ENCODE results near the gene PTBP3.
"Not testable (repeated sequence)": the region's sequence is repeated elsewhere in the genome, so short reads cannot be mapped to it uniquely, and the experiment has no call there.

Gene PTBP3

DNA sequence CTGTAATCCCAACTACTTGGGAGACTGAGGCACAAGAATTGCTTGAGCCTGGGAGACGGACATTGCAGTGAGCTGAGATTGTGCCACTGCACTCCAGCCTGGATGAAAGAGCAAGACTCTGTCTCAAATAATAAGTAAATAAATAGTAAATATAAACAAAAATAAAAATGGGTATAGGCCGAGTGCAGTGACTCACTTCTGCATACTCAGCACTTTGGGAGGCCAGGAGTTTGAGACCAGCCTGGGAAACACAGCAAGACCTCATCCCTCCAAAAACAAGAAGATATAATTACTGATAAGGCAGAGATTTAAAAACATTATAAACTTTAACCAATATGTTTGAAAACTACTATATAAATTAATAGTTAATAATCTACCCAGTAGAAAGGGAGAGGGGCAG lies 120.5 kb downstream of the PTBP3 start:
- TF ChIP-seq POLR2AphosphoS5 (IDR thresholded peaks at IDR 0.05; ENCODE audit: low read depth, low read length): no peak
- no peak for TF ChIP-seq POU2F2 (IDR thresholded peaks at IDR 0.05; ENCODE audit: low read depth, low read length)
- TF ChIP-seq TAF1 (IDR thresholded peaks at IDR 0.05; ENCODE audit: low read depth, low read length): no peak
- TF ChIP-seq SPI1 (IDR thresholded peaks at IDR 0.05; ENCODE audit: low read depth, low read length): no peak
- TF ChIP-seq PAX5 (IDR thresholded peaks at IDR 0.05; ENCODE audit: insufficient read depth, low read length, severe bottlenecking): no peak
- no peak for TF ChIP-seq POLR2A (IDR thresholded peaks at IDR 0.05; ENCODE audit: low read depth, low read length)
- FAIRE-seq: no peak
- no peak for DNase-seq (ENCODE audit: insufficient read length, low spot score)

DNA sequence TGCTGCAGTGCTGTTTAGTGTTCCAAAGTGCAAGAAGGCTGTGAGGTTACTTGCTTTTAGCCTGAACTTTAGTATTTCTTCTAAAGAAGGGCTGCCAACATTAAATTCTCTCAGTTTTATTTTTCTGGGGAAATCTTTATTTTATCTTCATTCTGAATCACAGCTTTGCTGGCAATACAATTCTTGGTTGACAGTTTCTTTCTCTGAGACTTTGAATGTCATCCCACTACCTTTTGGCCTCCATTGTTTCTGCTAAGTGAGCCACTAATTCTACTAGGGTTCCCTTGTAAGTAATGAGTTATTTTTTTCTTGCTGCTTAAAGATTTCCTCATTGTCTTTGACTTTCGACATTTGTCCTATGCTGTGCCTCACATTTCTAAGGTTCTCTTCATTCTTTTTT lies 126.0 kb downstream of the PTBP3 start:
- no peak for DNase-seq (ENCODE audit: insufficient read length, low spot score)
- no peak for TF ChIP-seq POU2F2 (IDR thresholded peaks at IDR 0.05; ENCODE audit: low read depth, low read length)
- no peak for TF ChIP-seq TAF1 (IDR thresholded peaks at IDR 0.05; ENCODE audit: low read depth, low read length)
- no peak for TF ChIP-seq SPI1 (IDR thresholded peaks at IDR 0.05; ENCODE audit: low read depth, low read length)
- TF ChIP-seq PAX5 (IDR thresholded peaks at IDR 0.05; ENCODE audit: insufficient read depth, low read length, severe bottlenecking): no peak
- no peak for TF ChIP-seq POLR2A (IDR thresholded peaks at IDR 0.05; ENCODE audit: low read depth, low read length)
- no peak for TF ChIP-seq POLR2AphosphoS5 (IDR thresholded peaks at IDR 0.05; ENCODE audit: low read depth, low read length)
- FAIRE-seq: no peak

DNA sequence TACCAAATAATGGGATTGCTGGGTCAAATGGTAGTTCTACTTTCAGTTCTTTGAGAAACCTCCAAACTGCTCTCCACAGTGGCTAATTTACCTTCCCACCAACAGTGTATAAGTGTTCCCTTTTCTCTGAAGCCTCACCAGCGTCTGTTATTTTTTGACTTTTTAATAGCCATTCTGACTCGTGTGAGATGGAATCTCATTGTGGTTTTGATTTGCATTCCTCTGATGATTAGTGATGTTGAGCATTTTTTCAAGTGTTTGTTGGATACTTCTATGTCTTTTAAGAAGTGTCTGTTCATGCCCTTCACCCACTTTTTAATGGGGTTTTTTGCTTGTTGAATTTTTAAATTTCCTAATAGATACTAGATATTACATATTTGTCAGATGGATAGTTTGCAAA lies 129.9 kb downstream of the PTBP3 start:
- no peak for DNase-seq (ENCODE audit: insufficient read length, low spot score)
- no peak for TF ChIP-seq PAX5 (IDR thresholded peaks at IDR 0.05; ENCODE audit: insufficient read depth, low read length, severe bottlenecking)
- TF ChIP-seq TAF1 (IDR thresholded peaks at IDR 0.05; ENCODE audit: low read depth, low read length): no peak
- no peak for TF ChIP-seq SPI1 (IDR thresholded peaks at IDR 0.05; ENCODE audit: low read depth, low read length)
- no peak for TF ChIP-seq POLR2AphosphoS5 (IDR thresholded peaks at IDR 0.05; ENCODE audit: low read depth, low read length)
- TF ChIP-seq POU2F2 (IDR thresholded peaks at IDR 0.05; ENCODE audit: low read depth, low read length): no peak
- no peak for TF ChIP-seq POLR2A (IDR thresholded peaks at IDR 0.05; ENCODE audit: low read depth, low read length)
- FAIRE-seq: no peak

DNA sequence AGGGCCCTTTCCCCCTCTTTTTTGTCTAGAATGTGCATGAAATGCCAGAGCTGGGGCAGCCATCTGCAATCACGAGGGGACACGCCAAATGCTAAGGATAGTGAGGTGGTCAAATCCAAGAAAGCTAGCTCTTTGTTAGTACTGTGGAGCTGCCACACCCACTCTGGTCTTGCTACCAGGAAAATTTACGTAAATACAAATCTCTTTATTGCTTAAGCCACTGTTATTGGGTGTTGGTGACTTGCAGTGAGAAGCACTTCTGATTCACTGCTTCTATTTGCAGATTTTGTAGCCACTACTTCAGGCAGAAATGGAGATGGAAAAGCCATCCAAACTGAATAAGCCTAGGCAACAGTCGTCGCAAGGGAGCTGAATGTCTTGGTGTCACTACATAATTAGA lies 132.7 kb downstream of the PTBP3 start:
- DNase-seq (ENCODE audit: insufficient read length, low spot score) (no peak), FAIRE-seq (no peak)

DNA sequence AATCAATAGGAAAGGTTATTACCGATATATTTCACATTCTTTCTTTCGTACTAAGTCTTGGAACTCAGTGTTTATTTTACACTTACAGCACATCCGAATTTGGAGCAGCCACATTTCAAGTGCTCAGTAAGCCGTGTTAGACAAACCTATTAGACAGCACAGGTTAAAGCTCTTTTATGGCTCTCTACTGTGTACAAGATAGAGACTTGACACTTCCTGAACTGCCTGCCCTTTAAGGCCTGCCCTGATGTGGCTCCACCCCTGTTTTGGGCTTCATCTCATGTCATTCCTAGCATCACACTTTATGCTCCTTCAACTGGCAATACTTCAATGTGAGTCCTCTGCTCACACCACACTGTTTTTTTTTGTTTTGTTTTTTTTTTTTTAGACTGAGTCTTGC lies 134.8 kb downstream of the PTBP3 start:
- FAIRE-seq: no peak

More for the DNA sequence above, 132.7 kb downstream of the PTBP3 start:
- no peak for TF ChIP-seq POLR2A (IDR thresholded peaks at IDR 0.05; ENCODE audit: low read depth, low read length)
- no peak for TF ChIP-seq POLR2AphosphoS5 (IDR thresholded peaks at IDR 0.05; ENCODE audit: low read depth, low read length)
- no peak for TF ChIP-seq PAX5 (IDR thresholded peaks at IDR 0.05; ENCODE audit: insufficient read depth, low read length, severe bottlenecking)
- no peak for TF ChIP-seq POU2F2 (IDR thresholded peaks at IDR 0.05; ENCODE audit: low read depth, low read length)
- TF ChIP-seq TAF1 (IDR thresholded peaks at IDR 0.05; ENCODE audit: low read depth, low read length): no peak
- TF ChIP-seq SPI1 (IDR thresholded peaks at IDR 0.05; ENCODE audit: low read depth, low read length): no peak

DNA sequence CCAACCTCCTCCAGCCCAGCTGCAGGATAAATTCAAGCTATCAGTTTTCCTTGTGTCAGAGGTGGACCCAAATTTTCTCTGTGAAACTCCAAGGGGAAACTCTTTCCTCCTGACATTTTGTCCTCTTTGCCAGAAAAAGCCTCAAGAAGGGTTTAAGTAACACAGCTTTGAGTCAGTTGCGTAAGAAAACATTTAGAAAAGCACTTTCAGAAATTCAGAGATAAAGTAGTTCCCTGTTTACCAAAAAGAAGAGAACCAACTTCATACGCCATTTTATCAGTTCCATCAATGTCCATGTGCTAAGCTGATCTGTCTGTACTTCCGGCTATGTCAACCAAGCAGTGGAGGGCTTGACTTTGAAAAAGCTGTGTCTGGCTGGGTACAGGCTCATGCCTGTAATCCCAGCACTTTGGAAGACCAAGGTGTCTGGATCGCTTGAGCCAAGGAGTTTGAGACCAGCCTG lies 138.4 kb downstream of the PTBP3 start:
- no peak for DNase-seq (ENCODE audit: insufficient read length, low spot score)
- TF ChIP-seq POLR2AphosphoS5 (IDR thresholded peaks at IDR 0.05; ENCODE audit: low read depth, low read length) (no peak), POLR2A (IDR thresholded peaks at IDR 0.05; ENCODE audit: low read depth, low read length) (no peak)
- FAIRE-seq: no peak

More for the DNA sequence above, 134.8 kb downstream of the PTBP3 start:
- TF ChIP-seq PAX5 (IDR thresholded peaks at IDR 0.05; ENCODE audit: insufficient read depth, low read length, severe bottlenecking): no peak
- no peak for TF ChIP-seq TAF1 (IDR thresholded peaks at IDR 0.05; ENCODE audit: low read depth, low read length)
- no peak for TF ChIP-seq SPI1 (IDR thresholded peaks at IDR 0.05; ENCODE audit: low read depth, low read length)
- no peak for TF ChIP-seq POLR2AphosphoS5 (IDR thresholded peaks at IDR 0.05; ENCODE audit: low read depth, low read length)
- TF ChIP-seq POU2F2 (IDR thresholded peaks at IDR 0.05; ENCODE audit: low read depth, low read length): no peak
- TF ChIP-seq POLR2A (IDR thresholded peaks at IDR 0.05; ENCODE audit: low read depth, low read length): no peak
- no peak for DNase-seq (ENCODE audit: insufficient read length, low spot score)

DNA sequence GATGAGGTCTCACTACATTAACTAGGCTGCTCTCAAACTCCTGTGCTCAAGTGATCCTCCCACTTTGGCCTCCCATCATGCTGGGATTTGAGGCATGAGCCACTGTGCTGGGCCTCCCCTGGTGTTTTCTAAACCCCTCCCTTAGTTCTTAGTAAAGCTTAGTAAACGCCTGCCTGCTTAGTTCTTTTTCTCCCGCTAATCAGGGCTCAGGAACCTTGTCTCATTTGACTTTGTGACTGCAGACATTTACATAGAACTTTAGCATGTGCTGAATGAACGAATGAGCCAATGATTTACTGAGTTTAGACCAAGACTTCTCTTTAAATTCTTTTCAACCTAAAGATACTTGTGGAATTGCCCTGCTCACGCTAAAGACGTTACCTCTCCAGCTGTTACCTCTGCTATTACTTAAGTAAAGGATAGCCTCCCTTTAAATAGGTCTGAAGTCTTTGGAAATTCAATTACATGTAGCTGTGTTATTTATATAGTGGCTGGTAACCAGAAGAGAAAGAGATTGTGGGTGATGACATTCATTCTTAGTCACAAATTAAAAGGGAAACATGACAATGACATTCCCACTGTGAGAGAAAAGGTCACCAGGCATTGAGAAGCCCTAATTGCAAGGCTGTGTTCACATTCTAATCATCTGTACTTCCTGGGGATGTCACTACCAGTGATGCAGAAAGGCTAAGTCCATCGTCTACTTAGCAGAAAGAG lies 139.7 kb downstream of the PTBP3 start:
- DNase-seq (ENCODE audit: insufficient read length, low spot score) (no peak), FAIRE-seq (no peak)
- no peak for TF ChIP-seq POLR2AphosphoS5 (IDR thresholded peaks at IDR 0.05; ENCODE audit: low read depth, low read length)
- TF ChIP-seq PAX5 (IDR thresholded peaks at IDR 0.05; ENCODE audit: insufficient read depth, low read length, severe bottlenecking): no peak
- no peak for TF ChIP-seq POLR2A (IDR thresholded peaks at IDR 0.05; ENCODE audit: low read depth, low read length)
- TF ChIP-seq POU2F2 (IDR thresholded peaks at IDR 0.05; ENCODE audit: low read depth, low read length): no peak

DNA sequence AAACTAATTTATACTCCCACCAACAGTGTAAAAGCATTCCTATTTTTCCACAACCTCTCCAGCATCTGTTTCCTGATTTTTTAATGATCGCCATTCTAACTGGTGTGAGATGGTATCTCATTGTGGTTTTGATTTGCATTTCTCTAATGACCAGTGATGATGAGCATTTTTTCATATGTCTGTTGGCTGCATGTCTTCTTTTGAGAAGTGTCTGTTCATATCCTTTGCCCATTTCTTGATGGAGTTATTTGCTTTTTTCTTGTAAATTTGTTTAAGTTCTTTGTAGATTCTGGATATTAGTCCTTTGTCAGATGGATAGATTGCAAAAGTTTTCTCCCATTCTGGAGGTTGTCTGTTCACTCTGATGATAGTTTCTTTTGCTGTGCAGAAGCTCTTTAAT lies 143.1 kb downstream of the PTBP3 start:
- not testable (repeated sequence) for DNase-seq (ENCODE audit: insufficient read length, low spot score); FAIRE-seq

DNA sequence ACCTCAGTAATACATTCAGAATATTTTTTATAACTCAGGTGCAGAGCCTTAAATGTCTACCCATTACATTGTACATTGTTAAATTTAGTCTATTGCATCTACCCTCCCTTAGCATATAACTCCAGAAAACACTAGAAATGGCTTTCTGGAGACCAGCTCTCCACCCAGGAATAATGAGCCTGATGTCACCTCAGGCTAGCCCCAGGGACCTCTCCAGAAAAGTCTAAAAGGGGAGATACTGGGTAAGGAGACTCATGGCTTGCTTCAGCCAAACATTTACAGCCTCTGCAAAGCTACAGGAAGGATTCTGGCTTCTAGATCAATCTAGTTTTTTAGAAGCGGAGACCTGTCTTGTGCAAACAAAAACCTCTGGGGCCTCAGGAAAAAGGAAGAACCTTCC lies 144.5 kb downstream of the PTBP3 start:
- no peak for TF ChIP-seq POLR2A (IDR thresholded peaks at IDR 0.05; ENCODE audit: low read depth, low read length)
- no peak for TF ChIP-seq TAF1 (IDR thresholded peaks at IDR 0.05; ENCODE audit: low read depth, low read length)
- TF ChIP-seq POLR2AphosphoS5 (IDR thresholded peaks at IDR 0.05; ENCODE audit: low read depth, low read length): no peak
- no peak for TF ChIP-seq SPI1 (IDR thresholded peaks at IDR 0.05; ENCODE audit: low read depth, low read length)
- no peak for TF ChIP-seq POU2F2 (IDR thresholded peaks at IDR 0.05; ENCODE audit: low read depth, low read length)
- TF ChIP-seq PAX5 (IDR thresholded peaks at IDR 0.05; ENCODE audit: insufficient read depth, low read length, severe bottlenecking): no peak
- DNase-seq (ENCODE audit: insufficient read length, low spot score) (no peak), FAIRE-seq (no peak)

DNA sequence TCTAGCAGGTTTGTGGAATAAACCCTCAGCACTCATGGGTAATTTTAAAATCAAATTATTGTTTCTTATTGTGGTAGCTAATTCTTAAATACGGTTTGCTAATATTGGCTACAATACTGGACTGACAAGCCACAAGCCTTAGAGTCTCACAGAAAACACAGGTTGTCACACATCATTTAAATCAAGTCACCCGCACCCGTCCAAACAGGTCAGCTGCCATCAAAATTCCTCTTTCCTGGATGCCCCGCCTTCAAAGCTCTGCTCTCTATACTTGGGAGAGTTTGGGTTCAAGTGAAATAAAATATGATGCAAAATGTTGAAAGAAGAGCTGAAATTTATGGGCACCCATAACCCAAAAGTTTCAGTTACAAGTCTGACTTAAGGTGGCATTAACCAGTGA lies 146.0 kb downstream of the PTBP3 start:
- DNase-seq (ENCODE audit: insufficient read length, low spot score) (no peak), FAIRE-seq (no peak)
- TF ChIP-seq TAF1 (IDR thresholded peaks at IDR 0.05; ENCODE audit: low read depth, low read length): no peak
- no peak for TF ChIP-seq PAX5 (IDR thresholded peaks at IDR 0.05; ENCODE audit: insufficient read depth, low read length, severe bottlenecking)
- no peak for TF ChIP-seq POLR2AphosphoS5 (IDR thresholded peaks at IDR 0.05; ENCODE audit: low read depth, low read length)
- no peak for TF ChIP-seq POLR2A (IDR thresholded peaks at IDR 0.05; ENCODE audit: low read depth, low read length)
- no peak for TF ChIP-seq POU2F2 (IDR thresholded peaks at IDR 0.05; ENCODE audit: low read depth, low read length)
- TF ChIP-seq SPI1 (IDR thresholded peaks at IDR 0.05; ENCODE audit: low read depth, low read length): no peak

Data from GM12891 (cell line).